Mesenchymal stem cell (in vitro differentiated cells and primary cell): ENCODE measurements around the gene BAG5.

Experiments
- DNase-seq: peaks from one replicate; pipeline ENCODE4 v3.0.0-alpha.2; 2013
- H2AFZ ChIP-seq: one replicate; pipeline ENCODE4 v1.6.1; 2013; ENCODE audit warnings: low read depth, mild to moderate bottlenecking, control low read depth, inconsistent platforms, low read length, moderate library complexity
- H2AK5ac ChIP-seq: 2 replicates; pipeline ENCODE4 v1.6.1; 2013; ENCODE audit warnings: low read length, moderate library complexity, mild to moderate bottlenecking, inconsistent platforms; ENCODE audit not compliant: severe bottlenecking
- H2BK120ac ChIP-seq: one replicate; pipeline ENCODE4 v1.6.1; 2013; ENCODE audit warnings: low read depth, mild to moderate bottlenecking, inconsistent platforms, low read length, moderate library complexity
- H2BK12ac ChIP-seq, 2 experiments: one replicate each; pipeline ENCODE4 v1.6.1; 2013; ENCODE audit warnings: inconsistent platforms in 2 of 2, low read length in 2 of 2, mild to moderate bottlenecking in 2 of 2, moderate library complexity in 2 of 2, control low read depth in 1 of 2
- H2BK15ac ChIP-seq: one replicate; pipeline ENCODE4 v1.6.1; 2013; ENCODE audit warnings: mild to moderate bottlenecking, low read depth, inconsistent platforms; ENCODE audit not compliant: poor library complexity, severe bottlenecking
- H2BK5ac ChIP-seq: 2 replicates; pipeline ENCODE4 v1.6.1; 2013; ENCODE audit warnings: low read depth, mild to moderate bottlenecking, low read length, control low read depth, inconsistent platforms; ENCODE audit not compliant: poor library complexity, severe bottlenecking
- H3K14ac ChIP-seq, 2 experiments: one replicate each; pipeline ENCODE4 v1.6.1; 2013; ENCODE audit warnings: inconsistent platforms in 2 of 2, low read length in 2 of 2, control low read depth in 1 of 2, mild to moderate bottlenecking in 1 of 2, moderate library complexity in 1 of 2
- H3K18ac ChIP-seq, 2 experiments: one replicate each; pipeline ENCODE4 v1.6.1; 2013; ENCODE audit warnings: inconsistent platforms in 2 of 2, low read length in 2 of 2, control low read depth in 1 of 2, low read depth in 1 of 2, mild to moderate bottlenecking in 1 of 2
- H3K23ac ChIP-seq, 2 experiments: one replicate each; pipeline ENCODE4 v1.6.1; 2013; ENCODE audit warnings: inconsistent platforms in 2 of 2, low read length in 2 of 2, mild to moderate bottlenecking in 2 of 2, moderate library complexity in 2 of 2, control low read depth in 1 of 2
- H3K27ac ChIP-seq: 2 replicates; pipeline ENCODE4 v1.5.1; 2013; ENCODE audit warnings: mild to moderate bottlenecking, moderate library complexity, low read length, control low read depth, inconsistent platforms; ENCODE audit not compliant: poor library complexity, severe bottlenecking
- H3K27me3 ChIP-seq, 2 experiments: 2 replicates each; pipeline versions ENCODE4 v1.6.1 to v1.7.0; 2013; ENCODE audit warnings: low read length in 2 of 2, mild to moderate bottlenecking in 2 of 2, moderate library complexity in 2 of 2, control low read depth in 1 of 2, inconsistent platforms in 1 of 2; ENCODE audit not compliant: control insufficient read depth in 1 of 2, insufficient read depth in 1 of 2
- H3K36me3 ChIP-seq, 2 experiments: 2 replicates each; pipeline versions ENCODE4 v1.6.1 to v1.7.0; 2013; ENCODE audit warnings: low read length in 2 of 2, control low read depth in 1 of 2, inconsistent platforms in 1 of 2, low read depth in 1 of 2, mild to moderate bottlenecking in 1 of 2; ENCODE audit not compliant: insufficient read depth in 2 of 2, control insufficient read depth in 1 of 2
- H3K4ac ChIP-seq, 2 experiments: one replicate each; pipeline ENCODE4 v1.6.1; 2013; ENCODE audit warnings: inconsistent platforms in 2 of 2, low read length in 2 of 2, mild to moderate bottlenecking in 2 of 2, moderate library complexity in 2 of 2, control low read depth in 1 of 2, low read depth in 1 of 2
- H3K4me1 ChIP-seq: 2 replicates; pipeline ENCODE4 v1.6.1; 2013; ENCODE audit warnings: low read depth, low read length, control low read depth; ENCODE audit not compliant: control insufficient read depth, insufficient read depth
- H3K4me2 ChIP-seq: 2 replicates; pipeline ENCODE4 v1.6.1; 2013; ENCODE audit warnings: low read length, mild to moderate bottlenecking, inconsistent platforms; ENCODE audit not compliant: poor library complexity, severe bottlenecking
- H3K4me3 ChIP-seq, 2 experiments: 2 replicates each; pipeline versions ENCODE4 v1.5.1 to v1.7.0; 2013; ENCODE audit warnings: low read length in 2 of 2, mild to moderate bottlenecking in 2 of 2, control low read depth in 1 of 2, low read depth in 1 of 2; ENCODE audit not compliant: insufficient read depth in 1 of 2
- H3K79me1 ChIP-seq: replicated peaks from 2 replicates; pipeline ENCODE4 v1.6.1; 2013; ENCODE audit warnings: mild to moderate bottlenecking, control low read depth, low read length, inconsistent platforms; ENCODE audit not compliant: poor library complexity, severe bottlenecking
- H3K9ac ChIP-seq: 2 replicates; pipeline ENCODE4 v1.7.0; 2013; ENCODE audit warnings: mild to moderate bottlenecking, low read length, moderate library complexity
- H3K9me3 ChIP-seq: 2 replicates; pipeline ENCODE4 v1.7.0; 2013; ENCODE audit warnings: mild to moderate bottlenecking, low read length; ENCODE audit not compliant: control insufficient read depth
- H4K8ac ChIP-seq: one replicate; pipeline ENCODE4 v1.6.1; 2013; ENCODE audit warnings: inconsistent platforms, mild to moderate bottlenecking, low read length, moderate library complexity
- H4K91ac ChIP-seq: one replicate; pipeline ENCODE4 v1.6.1; 2013; ENCODE audit warnings: mild to moderate bottlenecking, low read length, inconsistent platforms
- WGBS: methylation state at CpG from one replicate; pipeline ENCODE4 v1.1.7; 2013; ENCODE audit warnings: mixed read lengths; 5-methylcytosine and 5-hydroxymethylcytosine counted together

The BAG5 gene

GRCh38 chr14:103550451-103551337, 11.8 kb downstream of the BAG5 start:
- Histone ChIP-seq H3K4me1 (peaks cover 45% of the 10 kb centered on the region), H3K4me3 (peak overlapping the region in 1 of 2 experiments; percentile 57), H3K27me3 (no peaks in the 10 kb centered on the region), H3K9me3 (no peaks in the 10 kb centered on the region), H4K91ac (no peak overlapping the region), H3K79me1 (peaks cover 32% of the 10 kb centered on the region), H4K8ac (no peak overlapping the region), H3K14ac (no peak overlapping the region), H2BK12ac (no peak overlapping the region), H3K4me2 (peak overlapping the region; percentile 25), H2BK120ac (no peak overlapping the region), H2BK15ac (no peak overlapping the region), H3K4ac (no peak overlapping the region), H3K23ac (no peak overlapping the region), H2BK5ac (peak overlapping the region; percentile 66), H2AFZ (no peak overlapping the region), H3K9ac (peak overlapping the region; percentile 75), H2AK5ac (peak overlapping the region; percentile 95), H3K27ac (peak overlapping the region; percentile 74), H3K18ac (no peak overlapping the region), H3K36me3 (peaks cover 0 to 13% of the 10 kb centered on the region in 2 experiments)
- 88% methylated on average over 21 of the region's 22 CpGs for WGBS
- no peak for DNase-seq

- peak overlapping the region; percentile 20 for H2BK5ac ChIP-seq
- no peaks in the 10 kb centered on the region for H3K9me3 ChIP-seq
- H3K4me1 ChIP-seq, result peaks cover 43% of the 10 kb centered on the region
- no peak overlapping the region for H3K23ac ChIP-seq
- no peak overlapping the region for H2BK120ac ChIP-seq
- no peak overlapping the region for H3K4me3 ChIP-seq
- no peak overlapping the region for H4K8ac ChIP-seq
- no peak overlapping the region for H3K4ac ChIP-seq
- no peak overlapping the region for H4K91ac ChIP-seq
- no peak overlapping the region for H2AFZ ChIP-seq
- no peak overlapping the region for H3K27ac ChIP-seq
- no peak overlapping the region for H2BK15ac ChIP-seq
- peak overlapping the region; percentile 75 for H3K9ac ChIP-seq
- H3K4me2 ChIP-seq, result no peak overlapping the region
- no peaks in the 10 kb centered on the region for H3K27me3 ChIP-seq
- H3K36me3 ChIP-seq, result peaks cover 0 to 10% of the 10 kb centered on the region in 2 experiments
- H3K18ac ChIP-seq, result no peak overlapping the region
- peaks cover 26% of the 10 kb centered on the region for H3K79me1 ChIP-seq
- H2AK5ac ChIP-seq, result peak overlapping the region; percentile 96
- no peak for DNase-seq
- no peak overlapping the region for H2BK12ac ChIP-seq
- 84% methylated on average over 25 of the region's 30 CpGs for WGBS
- no peak overlapping the region for H3K14ac ChIP-seq
These were observed 12.8 kb downstream of the BAG5 start for GRCh38 chr14:103549361-103550311.

GRCh38 chr14:103548463-103549351, 13.8 kb downstream of the BAG5 start:
- no peak for DNase-seq
- peaks cover 0 to 9% of the 10 kb centered on the region in 2 experiments for H3K36me3 ChIP-seq
- no peak overlapping the region for H2BK5ac ChIP-seq

More at GRCh38 chr14:103548463-103549351, 13.8 kb downstream of the BAG5 start:
- Histone ChIP-seq H3K4me1 (peaks cover 45% of the 10 kb centered on the region), H4K8ac (no peak overlapping the region), H2BK12ac (no peak overlapping the region), H3K18ac (no peak overlapping the region), H2BK15ac (no peak overlapping the region), H3K14ac (no peak overlapping the region), H3K23ac (no peak overlapping the region), H4K91ac (peak overlapping the region; percentile 40), H2BK120ac (no peak overlapping the region), H3K4me2 (no peak overlapping the region), H3K27me3 (no peaks in the 10 kb centered on the region), H3K4ac (no peak overlapping the region), H3K9ac (no peak overlapping the region), H3K27ac (no peak overlapping the region), H3K4me3 (no peak overlapping the region), H3K79me1 (peaks cover 18% of the 10 kb centered on the region), H3K9me3 (no peaks in the 10 kb centered on the region), H2AK5ac (peak overlapping the region; percentile 6), H2AFZ (no peak overlapping the region)
- 87% methylated on average over 27 of the region's 27 CpGs for WGBS
